ENCODE data around the gene PSEN1. TPM values are rescaled to one million over a fixed set of nuclear protein-coding genes. Genes with fewer than 3 reads are reported as not detected.

The PSEN1 gene
- total RNA-seq, 1 experiment from 2014 or later = 26.9 TPM

DNA sequence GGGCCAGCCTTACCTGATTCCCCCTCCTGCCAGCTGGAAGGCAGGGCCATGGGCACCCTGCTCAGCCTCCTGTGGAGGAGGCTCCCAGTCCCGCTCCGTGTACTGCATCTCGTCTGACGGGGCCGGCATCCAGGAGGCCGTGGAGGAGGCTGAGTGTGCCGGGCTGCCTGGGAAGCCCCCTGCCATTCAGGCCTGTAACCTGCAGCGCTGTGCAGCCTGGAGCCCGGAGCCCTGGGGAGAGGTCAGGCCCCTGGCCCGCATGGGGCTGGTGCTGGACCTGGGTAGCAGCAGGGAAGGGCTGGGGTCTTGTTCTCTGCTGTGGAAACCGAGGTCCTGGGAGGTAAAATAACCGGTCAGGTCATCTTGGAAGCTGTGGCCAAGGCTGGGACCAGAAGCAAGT lies 117.4 kb downstream of the PSEN1 start:
- ATAC-seq = 0 out of 2 replicates have a peak, but pooled peaks have one; percentile 35
- ChIA-PET POLR2A (no interaction called here), RAD21 (ENCODE audit: low non-redundant PET in 1 of 2, low total read pairs in 2 of 2, uncharacterized antibody in 2 of 2, unreplicated experiment in 2 of 2) (no interaction called here), CTCF (no interaction called here)
- BruUV-seq (replicated peaks) = no TSS peak
- H3K27me3 ChIP-seq (ENCODE audit: insufficient read depth, low read length) = no peaks in the 10 kb centered on the region
- H2AFZ ChIP-seq (ENCODE audit: low read depth, low read length, poor library complexity, severe bottlenecking) = no peak overlapping the region
- intact Hi-C loops (cut with micrococcal nuclease) = no loop called here
- H3K9me3 ChIP-seq (ENCODE audit: control insufficient read depth in 1 of 2, insufficient read depth in 1 of 2, low read depth in 1 of 2, low read length in 2 of 2) = no peaks in the 10 kb centered on the region
- H3K27ac ChIP-seq (ENCODE audit: low read depth, low read length) = no peak overlapping the region
- no peaks in the 10 kb centered on the region; a peak in 1 of 4 replicates for H3K36me3 ChIP-seq (ENCODE audit: control insufficient read depth in 1 of 2, insufficient read depth in 2 of 2, low read length in 2 of 2)
- H3K79me2 ChIP-seq (ENCODE audit: insufficient read depth, low read length) = no peaks in the 10 kb centered on the region
- no peaks in the 10 kb centered on the region for H4K20me1 ChIP-seq (ENCODE audit: insufficient read depth)
- no peaks in the 10 kb centered on the region for H3K9me2 ChIP-seq (ENCODE audit: insufficient read depth)
- DNase-seq (ENCODE audit: low read depth, low spot score) = no peak
- H3K9ac ChIP-seq (ENCODE audit: low read length) = no peak overlapping the region
- no peak overlapping the region for H3K4me2 ChIP-seq (ENCODE audit: low read length)
- H3K4me3 ChIP-seq (replicated peaks in 1 of 2; ENCODE audit: low read depth in 1 of 2, low read length in 2 of 2) = no peak overlapping the region
- H3K4me1 ChIP-seq (ENCODE audit: control insufficient read depth in 1 of 2, insufficient read depth in 2 of 2, low read length in 2 of 2) = no peaks in the 10 kb centered on the region
- TF ChIP-seq ZFX (IDR thresholded peaks at IDR 0.05) (no peak), EGR1 (IDR thresholded peaks at IDR 0.05; ENCODE audit: low read depth) (no peak), SIN3A (IDR thresholded peaks at IDR 0.05; ENCODE audit: low read depth) (no peak), POLR2AphosphoS5 (IDR thresholded peaks at IDR 0.05; ENCODE audit: low read depth, low read length) (no peak), CEBPB (IDR thresholded peaks at IDR 0.05; ENCODE audit: low read depth) (no peak), EZH2phosphoT487 (IDR thresholded peaks at IDR 0.05; ENCODE audit: borderline replicate concordance) (no peak), SP1 (IDR thresholded peaks at IDR 0.05; ENCODE audit: low read depth) (no peak), POLR2A (IDR thresholded peaks at IDR 0.05; ENCODE audit: borderline replicate concordance, extremely low read depth, insufficient read depth, insufficient read length) (no peak), YY1 (IDR thresholded peaks at IDR 0.05; ENCODE audit: extremely low read depth, insufficient replicate concordance, low read depth, low read length) (no peak), SRF (IDR thresholded peaks at IDR 0.05; ENCODE audit: low read depth) (no peak), CBX3 (IDR thresholded peaks at IDR 0.05; ENCODE audit: low read depth) (no peak), ELF1 (IDR thresholded peaks at IDR 0.05; ENCODE audit: borderline replicate concordance, low read depth) (no peak)
- TF ChIP-seq, protein P1, sequence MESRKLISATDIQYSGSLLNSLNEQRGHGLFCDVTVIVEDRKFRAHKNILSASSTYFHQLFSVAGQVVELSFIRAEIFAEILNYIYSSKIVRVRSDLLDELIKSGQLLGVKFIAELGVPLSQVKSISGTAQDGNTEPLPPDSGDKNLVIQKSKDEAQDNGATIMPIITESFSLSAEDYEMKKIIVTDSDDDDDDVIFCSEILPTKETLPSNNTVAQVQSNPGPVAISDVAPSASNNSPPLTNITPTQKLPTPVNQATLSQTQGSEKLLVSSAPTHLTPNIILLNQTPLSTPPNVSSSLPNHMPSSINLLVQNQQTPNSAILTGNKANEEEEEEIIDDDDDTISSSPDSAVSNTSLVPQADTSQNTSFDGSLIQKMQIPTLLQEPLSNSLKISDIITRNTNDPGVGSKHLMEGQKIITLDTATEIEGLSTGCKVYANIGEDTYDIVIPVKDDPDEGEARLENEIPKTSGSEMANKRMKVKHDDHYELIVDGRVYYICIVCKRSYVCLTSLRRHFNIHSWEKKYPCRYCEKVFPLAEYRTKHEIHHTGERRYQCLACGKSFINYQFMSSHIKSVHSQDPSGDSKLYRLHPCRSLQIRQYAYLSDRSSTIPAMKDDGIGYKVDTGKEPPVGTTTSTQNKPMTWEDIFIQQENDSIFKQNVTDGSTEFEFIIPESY (IDR thresholded peaks at IDR 0.05; ENCODE audit: extremely low read depth, insufficient replicate concordance, low read length) = no peak
- TF ChIP-seq, protein P2, sequence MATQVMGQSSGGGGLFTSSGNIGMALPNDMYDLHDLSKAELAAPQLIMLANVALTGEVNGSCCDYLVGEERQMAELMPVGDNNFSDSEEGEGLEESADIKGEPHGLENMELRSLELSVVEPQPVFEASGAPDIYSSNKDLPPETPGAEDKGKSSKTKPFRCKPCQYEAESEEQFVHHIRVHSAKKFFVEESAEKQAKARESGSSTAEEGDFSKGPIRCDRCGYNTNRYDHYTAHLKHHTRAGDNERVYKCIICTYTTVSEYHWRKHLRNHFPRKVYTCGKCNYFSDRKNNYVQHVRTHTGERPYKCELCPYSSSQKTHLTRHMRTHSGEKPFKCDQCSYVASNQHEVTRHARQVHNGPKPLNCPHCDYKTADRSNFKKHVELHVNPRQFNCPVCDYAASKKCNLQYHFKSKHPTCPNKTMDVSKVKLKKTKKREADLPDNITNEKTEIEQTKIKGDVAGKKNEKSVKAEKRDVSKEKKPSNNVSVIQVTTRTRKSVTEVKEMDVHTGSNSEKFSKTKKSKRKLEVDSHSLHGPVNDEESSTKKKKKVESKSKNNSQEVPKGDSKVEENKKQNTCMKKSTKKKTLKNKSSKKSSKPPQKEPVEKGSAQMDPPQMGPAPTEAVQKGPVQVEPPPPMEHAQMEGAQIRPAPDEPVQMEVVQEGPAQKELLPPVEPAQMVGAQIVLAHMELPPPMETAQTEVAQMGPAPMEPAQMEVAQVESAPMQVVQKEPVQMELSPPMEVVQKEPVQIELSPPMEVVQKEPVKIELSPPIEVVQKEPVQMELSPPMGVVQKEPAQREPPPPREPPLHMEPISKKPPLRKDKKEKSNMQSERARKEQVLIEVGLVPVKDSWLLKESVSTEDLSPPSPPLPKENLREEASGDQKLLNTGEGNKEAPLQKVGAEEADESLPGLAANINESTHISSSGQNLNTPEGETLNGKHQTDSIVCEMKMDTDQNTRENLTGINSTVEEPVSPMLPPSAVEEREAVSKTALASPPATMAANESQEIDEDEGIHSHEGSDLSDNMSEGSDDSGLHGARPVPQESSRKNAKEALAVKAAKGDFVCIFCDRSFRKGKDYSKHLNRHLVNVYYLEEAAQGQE (IDR thresholded peaks at IDR 0.05; ENCODE audit: low read depth) = no peak

Measured in HCT116 (cell line).